Dedifferentiated amniotic fluid mesenchymal stem cell (primary cell): ENCODE data around the gene NUP98.
"Not testable (repeated sequence)": the region's sequence is repeated elsewhere in the genome, so short reads cannot be mapped to it uniquely, and the experiment has no call there.

ENCODE experiments used
- DNase-seq: peaks from one replicate; pipeline ENCODE4 v3.0.0-alpha.2; 2016; ENCODE audit errors: extremely low spot score

Gene NUP98

DNA sequence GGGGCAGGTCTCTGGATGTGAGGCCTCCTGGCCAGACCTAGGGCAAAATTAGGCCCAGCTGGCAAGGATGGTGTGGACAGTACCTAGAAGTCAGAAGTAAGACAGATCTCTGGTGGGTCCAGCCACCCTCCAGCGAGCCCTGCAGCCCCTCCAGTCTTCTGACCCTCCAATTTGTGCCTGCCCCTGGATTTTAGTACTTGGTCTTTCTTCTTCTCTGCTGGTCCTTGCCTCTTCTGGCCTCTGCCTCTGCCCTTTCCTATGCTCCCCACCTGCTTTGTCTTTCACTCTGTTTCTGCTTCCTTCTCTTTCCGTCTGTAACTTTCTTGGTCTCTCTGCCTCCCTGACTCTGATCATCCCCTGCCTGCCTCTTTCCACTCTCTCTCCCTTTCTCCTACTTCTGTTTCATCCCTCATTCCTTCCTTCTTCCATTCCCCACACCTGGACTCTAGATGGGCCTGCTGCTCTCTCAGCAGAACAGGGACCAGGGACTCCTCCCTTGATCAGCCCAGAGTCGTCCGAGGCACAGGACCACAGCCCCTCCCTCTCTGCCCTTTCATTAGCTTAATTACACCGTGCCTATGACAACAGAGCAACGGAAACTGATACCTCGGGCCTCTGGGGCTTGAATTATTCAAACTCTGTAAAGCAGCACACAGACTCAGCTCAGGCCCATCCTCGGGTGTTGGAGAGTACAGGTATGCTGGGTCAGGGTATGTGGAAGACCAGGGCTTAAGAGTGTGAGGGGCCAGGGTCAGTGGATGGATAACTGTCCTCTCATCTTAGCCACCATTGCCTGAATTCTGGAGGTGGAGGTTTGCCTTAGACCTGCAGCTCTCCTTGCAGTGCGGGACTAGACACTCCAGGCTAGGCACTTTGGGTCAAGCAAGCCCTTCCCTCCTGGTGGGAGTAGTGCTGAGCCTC, 125.8 kb downstream of the NUP98 start, which contains the start of gene CHRNA10:
CHRNA10 (minus strand) TSS at position 51 of the 921 bp plus-strand sequence. CDS start 72 bp downstream, outside the sequence.
- no peak for DNase-seq

DNA sequence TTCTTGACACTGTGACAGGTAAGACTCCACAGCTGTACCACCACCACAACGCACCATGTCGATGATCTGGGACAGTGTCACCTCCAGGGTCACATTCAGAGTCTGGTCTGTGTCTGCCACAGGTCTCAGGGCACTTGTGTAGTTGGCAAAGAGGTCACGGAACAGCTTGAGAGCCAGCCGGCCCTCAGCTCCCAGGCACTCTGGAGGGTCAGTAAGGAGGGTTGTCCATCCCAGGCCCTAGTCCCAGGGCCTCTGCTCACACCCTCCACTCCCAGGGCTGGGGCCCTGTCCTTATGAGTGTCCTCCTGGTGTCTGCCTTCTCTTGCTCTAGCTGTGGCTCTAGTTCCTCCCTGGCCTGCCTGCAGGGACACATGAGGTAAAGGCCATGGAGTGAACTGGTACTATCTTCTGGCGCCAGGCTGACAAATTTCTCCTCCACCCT, 127.6 kb downstream of the NUP98 start:
- DNase-seq, result no peak

DNA sequence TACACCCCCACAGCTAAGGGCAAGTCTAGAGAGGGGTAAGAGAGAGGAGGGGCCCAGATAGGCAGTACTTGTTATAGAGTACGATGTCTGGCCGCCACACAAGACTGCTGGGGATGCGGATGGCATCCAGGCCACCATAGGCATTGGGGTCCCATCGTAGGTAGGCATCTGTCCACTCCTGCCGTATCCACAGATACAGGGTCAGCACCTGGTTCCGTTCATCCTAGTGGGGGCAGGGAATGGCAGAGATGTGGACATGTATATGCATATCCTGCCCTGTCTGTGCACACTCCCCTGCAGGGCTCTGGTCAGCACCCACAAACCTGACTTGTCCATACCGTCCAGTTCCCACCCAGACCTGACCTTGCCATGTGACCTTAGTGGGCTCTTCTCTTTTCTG, 128.2 kb downstream of the NUP98 start:
- DNase-seq, result no peak

DNA sequence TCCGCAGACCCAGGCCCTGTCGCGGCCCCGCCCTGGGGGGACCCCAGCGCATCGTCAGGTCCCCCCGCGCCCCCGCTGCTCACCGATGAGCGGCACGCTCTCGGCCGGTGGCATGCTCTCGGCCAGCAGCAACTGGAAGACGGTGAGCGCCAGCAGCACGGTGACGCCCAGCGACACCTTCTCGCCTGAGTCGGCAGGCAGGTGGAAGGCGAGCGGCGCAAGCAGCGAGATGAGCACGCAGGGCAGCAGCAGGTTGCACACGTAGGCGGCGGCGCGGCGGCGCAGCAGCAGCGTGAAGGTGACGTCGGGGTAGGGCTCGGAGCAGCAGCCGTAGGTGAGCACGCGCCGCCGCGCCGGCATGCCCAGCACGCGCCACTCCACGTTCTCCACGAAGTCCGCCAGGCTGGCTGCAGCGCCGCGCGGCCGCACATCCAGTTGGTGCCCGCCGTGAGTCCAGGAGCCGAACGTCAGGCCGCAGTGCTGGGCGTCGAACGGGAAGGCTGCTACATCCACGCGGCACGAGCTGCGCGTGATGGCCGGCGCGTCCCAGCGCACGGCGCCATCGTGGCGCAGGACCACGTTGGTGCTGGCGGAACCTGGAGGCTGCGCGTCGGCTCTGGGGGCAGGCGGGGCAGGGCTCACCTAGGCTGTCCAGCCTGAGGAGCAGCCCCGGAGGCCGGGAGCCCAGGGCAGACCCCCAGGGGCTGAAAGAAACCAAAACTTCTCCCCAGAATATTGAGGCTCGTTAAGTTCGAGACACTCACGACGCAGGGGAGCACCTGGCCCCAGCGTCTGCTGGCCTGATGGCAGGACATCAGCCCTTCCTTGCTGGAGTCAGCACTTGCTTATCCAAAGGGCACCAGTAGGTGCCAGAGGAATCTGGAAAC, 130.0 kb downstream of the NUP98 start:
- DNase-seq, result no peak

DNA sequence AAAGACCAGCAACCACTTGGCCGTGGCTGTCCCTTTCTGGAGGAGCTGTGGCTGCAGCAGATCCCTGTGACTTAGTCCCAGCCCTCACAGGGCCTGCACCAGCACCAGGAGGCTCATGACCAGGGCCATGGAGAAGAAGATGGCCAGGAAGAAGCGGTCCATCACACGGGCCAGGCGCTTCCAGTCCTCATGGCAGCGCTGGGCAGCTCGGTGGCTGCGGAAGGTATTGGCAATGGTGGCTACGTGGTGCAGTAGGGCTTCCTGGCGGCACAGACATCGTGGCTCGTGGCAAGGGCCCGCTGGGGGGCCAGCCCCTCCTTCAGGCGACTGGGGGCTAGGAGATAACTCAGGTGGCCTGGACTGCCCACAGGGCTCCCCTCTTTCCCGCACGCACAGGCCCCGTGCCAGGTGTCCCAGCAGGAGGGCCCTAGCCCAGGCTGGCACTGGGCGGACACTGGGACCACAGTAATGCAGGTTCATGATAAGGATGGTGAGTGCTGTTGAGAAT, 131.3 kb downstream of the NUP98 start:
- no peak for DNase-seq

GRCh38 chr11:3665336-3666022, 131.9 kb downstream of the NUP98 start:
- no peak for DNase-seq

DNA sequence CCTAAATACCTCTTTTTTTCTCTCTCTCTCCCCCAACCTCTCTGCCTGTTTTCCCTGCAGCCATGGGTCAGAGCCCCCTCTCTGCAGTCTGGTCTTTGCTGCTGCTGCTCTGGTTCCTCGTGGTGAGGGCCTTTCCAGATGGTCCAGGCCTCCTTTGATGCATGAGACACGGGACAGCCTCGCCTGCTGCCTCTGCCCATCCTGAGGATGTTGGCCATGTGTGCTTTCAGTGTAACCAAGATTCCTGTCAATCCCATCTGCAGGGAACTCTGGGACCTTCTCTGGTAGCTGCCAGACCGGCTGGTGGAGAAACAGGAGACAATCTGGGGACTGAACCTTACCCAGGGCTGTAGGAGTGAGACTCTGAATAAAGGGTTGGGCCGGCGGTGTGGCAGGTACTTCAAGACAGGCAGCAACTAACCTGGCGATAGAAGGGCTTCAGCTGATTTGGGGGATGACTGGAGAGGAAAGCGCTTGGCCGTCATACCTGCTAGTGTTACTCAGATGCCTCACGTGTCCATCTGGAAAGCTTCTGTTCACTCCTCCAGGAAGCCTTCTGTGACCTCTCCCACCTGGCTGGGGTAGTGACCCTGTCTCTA, 133.2 kb downstream of the NUP98 start:
- DNase-seq, result no peak

GRCh38 chr11:3662856-3663255, 134.5 kb downstream of the NUP98 start:
- DNase-seq, result no peak

- DNase-seq, result no peak
Measured at GRCh38 chr11:3660960-3661359, 136.4 kb downstream of the NUP98 start.

DNA sequence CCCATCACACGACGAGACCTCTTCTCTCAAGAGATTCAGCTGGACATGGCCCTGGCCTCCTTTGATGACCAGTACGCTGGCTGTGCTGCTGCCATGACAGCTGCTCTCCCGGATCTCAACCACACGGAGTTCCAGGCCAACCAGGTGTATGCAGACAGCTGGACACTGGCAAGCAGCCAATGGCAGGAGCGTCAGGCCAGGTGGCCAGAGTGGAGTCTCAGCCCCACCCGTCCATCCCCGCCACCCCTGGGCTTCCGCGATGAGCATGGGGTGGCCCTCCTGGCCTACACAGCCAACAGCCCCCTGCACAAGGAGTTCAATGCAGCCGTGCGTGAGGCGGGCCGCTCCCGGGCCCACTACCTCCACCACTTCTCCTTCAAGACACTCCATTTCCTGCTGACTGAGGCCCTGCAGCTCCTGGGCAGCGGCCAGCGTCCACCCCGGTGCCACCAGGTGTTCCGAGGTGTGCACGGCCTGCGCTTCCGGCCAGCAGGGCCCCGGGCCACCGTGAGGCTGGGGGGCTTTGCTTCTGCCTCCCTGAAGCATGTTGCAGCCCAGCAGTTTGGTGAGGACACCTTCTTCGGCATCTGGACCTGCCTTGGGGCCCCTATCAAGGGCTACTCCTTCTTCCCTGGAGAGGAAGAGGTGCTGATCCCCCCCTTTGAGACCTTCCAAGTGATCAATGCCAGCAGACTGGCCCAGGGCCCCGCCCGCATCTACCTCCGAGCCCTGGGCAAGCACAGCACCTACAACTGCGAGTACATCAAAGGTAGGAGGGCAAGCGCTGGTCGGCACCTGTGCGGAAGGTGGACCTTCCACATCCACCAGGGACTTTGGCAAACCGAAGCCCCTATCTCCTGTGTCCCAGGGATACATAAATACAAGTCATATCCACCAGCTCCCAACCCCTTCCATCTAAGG, 137.5 kb downstream of the NUP98 start:
- DNase-seq, result no peak

DNA sequence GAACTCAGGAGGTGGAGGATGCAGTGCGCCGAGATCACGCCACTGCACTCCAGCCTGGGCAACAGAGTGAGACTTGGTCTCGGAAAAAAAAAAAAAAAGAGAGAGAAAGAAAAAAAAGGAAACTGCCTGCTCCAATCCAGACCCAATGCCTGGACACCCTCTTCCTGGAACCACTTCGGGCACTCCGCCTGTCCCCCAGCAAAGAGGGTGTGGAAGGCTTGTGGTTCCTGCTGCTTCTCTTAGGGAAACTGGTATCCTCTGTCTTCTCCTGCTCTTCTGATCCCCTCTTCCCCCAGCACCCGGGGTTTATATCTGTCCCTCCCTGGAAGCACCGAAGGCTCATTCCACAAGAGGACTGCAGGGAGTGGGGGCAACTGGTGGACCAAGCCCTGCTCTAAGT, 139.1 kb downstream of the NUP98 start:
- DNase-seq, result no peak

- DNase-seq, result not testable (repeated sequence)
Measured at GRCh38 chr11:3657331-3657730, 140.0 kb downstream of the NUP98 start.

- DNase-seq, result no peak
Measured at GRCh38 chr11:3655547-3655946, 141.8 kb downstream of the NUP98 start.

GRCh38 chr11:3652514-3652913, 144.8 kb downstream of the NUP98 start:
- DNase-seq, result not testable (repeated sequence)

GRCh38 chr11:3649374-3649773, 148.0 kb downstream of the NUP98 start:
- not testable (repeated sequence) for DNase-seq

DNA sequence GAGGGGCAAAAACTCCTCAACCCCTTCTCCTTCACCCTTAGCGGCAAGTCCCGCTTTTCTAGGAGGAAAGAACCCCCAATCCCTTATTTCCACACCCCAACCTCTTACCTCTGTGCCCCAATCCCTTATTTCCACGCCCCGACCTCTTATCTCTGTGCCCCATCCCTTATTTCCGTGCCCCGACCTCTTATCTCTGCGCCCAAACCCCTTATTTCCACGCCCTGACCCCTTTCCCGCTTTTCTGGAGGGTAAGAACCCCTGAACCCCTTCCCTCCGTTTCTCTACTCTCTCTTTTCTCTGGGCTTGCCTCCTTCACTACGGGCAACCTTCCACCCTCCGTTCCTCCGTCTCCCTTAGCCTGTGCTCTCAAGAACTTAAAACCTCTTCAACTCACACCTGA, 148.5 kb downstream of the NUP98 start:
- not testable (repeated sequence) for DNase-seq

DNA sequence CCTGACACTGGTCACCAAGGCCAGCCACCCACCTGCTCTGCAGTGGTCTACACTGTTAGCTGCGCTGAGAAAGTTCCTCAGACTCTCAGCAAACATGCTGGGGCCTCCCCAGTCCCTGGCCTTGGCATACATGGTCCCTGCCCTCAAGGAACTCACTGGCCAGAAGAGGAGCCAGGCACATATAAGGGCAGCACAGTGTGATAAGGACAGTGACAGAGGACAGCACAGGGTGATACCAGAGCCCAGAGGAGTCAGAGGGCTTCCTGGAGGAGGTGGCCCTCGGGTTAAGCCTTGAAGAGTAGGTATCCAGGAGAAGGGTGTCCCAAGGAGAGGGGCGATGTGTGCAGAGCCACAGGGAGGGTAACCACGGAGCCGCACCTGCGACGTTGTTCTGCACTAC, 151.8 kb downstream of the NUP98 start:
- no peak for DNase-seq

GRCh38 chr11:3644817-3645235, 152.5 kb downstream of the NUP98 start, which contains the start of gene ART1:
Gene ART1, plus strand, starts transcription at chr11:3645128. Its CDS starts 14,086 bp downstream, at chr11:3659214.
- no peak for DNase-seq

DNA sequence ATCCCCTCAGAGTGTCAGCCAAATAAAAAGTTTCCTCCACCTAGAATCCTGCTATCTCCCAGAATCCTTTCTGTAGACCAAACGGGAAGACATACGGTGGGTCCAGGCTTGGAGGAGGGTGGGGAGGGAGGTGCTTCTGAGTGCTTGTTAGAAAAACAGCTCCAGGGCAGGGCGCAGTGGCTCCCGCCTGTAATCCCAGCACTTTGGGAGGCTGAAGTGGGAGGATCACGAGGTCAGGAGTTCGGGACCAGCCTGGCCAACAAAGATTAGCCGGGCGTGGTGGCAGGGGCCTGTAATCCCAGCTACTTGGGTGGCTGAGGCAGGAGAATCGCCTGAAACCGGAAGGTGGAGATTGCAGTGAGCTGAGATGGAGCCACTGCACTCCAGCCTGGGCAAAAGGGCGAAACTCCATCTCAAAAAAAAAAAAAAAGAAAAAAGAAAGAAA, 154.2 kb downstream of the NUP98 start:
- DNase-seq, result not testable (repeated sequence)
